Ureter (tissue), 1 donor: ENCODE results near the gene SLC17A9. TPM values are rescaled to one million over a fixed set of nuclear protein-coding genes. Genes with fewer than 3 reads are reported as not detected.

Experiments
- DNase-seq: peaks from one replicate; pipeline ENCODE4 v3.0.0-alpha.2; 2020; ENCODE audit warnings: low spot score
- total RNA-seq: library from RNA; stranded (reverse); gene quantifications from one replicate; pipeline ENCODE4 v1.2.4, GENCODE V29; 2023
- donor health status: DM: yes; HTN: yes; CAD: no.

The SLC17A9 gene
- total RNA-seq, 1 donor from 2014 or later = 10.1 TPM

- DNase-seq = no peak
Measured at GRCh38 chr20:62968378-62969178, 16.1 kb downstream of the SLC17A9 start.

- no peak for DNase-seq
Measured at GRCh38 chr20:62969179-62969760, 16.8 kb downstream of the SLC17A9 start.

DNA sequence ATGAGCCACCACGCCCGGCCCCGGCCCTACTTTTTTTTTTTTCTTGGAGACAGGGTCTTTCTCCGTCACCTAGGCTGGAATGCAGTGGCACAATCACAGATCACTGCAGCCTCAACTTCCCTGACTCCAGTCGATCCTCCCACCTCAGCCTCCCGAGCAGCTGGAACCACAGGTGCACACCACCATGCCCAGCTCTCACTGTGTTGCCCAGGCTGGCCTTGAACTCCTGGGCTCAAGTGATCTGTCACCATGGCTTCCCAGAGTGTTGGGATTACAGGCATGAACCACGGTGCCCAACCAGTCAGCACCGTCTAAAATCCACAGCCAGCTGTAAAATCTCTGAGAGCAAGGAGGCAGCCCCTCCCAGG, 17.4 kb downstream of the SLC17A9 start:
- DNase-seq = no peak

DNA sequence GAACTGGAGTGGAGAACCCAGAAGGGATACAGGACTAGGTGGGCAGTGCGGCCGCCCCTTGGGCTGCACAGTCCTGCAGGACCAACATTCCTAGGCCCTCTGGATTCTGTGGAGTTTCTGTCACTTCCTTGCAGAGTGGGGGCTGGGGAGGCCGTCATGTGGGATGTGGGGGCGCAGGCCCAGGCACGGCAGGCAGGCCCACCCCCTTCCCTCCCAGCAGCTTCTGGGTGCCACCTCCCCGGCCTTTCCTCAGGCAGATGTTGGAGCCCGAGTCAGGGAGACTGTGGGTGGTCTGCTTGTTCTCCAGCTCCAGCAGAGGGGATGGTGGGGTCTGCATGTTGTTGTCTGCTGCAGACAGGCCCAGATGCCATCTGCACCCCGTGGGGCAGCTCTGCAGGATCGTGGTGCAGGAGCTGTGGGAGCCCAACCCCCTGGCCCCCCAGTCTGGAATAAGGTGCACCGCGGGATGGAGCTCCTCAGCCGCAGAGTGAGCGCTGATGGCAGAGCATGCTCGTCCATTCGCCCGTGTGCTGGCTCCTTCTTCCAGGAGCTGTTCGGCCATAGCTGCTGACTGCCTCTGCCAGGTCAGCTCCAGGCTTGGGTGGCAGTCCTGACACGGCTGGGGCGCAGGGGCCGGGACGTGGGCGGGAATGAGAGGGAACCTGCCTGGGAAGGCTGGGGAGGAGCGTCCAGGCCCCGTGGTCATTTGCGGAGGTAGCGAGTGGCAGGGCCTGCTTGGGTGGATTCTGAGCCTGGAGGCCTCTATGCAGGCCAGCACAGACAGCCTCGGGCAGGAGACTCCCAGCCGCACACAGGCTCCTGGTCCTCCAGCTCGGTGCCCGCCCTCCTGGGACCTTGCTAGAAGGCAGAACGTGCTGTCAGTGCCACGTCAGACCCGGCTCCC, 18.1 kb downstream of the SLC17A9 start:
- DNase-seq = no peak

DNA sequence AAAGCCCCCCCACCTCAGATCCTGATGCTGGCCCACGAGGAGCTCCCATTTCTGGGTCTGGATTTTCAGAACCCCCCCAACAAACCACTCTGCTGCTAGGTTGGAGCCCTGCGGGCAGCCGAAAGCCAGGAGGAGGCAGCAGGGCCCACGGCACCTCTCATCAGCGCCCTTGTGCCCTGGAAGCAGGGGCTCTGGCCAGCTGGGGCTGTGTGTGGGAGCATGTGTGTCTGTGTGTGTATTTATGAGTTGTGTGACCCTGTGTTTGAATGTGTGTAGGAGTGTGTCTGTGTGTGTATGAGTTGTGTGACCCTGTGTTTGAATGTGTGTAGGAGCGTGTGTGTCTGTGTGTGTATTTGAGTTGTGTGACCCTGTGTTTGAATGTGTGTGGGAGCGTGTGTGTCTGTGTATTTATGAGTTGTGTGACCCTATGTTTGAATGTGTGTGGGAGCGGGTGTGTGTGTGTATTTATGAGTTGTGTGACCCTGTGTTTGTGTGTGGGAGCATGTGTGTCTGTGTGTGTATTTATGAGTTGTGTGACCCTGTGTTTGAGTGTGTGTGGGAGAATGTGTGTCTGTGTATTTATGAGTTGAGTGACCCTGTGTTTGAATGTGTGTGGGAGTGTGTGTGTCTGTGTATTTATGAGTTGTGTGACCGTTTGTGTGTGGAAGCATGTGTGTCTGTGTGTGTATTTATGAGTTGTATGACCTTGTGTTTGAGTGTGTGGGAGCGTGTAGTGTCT, 18.9 kb downstream of the SLC17A9 start:
- DNase-seq = no peak

DNA sequence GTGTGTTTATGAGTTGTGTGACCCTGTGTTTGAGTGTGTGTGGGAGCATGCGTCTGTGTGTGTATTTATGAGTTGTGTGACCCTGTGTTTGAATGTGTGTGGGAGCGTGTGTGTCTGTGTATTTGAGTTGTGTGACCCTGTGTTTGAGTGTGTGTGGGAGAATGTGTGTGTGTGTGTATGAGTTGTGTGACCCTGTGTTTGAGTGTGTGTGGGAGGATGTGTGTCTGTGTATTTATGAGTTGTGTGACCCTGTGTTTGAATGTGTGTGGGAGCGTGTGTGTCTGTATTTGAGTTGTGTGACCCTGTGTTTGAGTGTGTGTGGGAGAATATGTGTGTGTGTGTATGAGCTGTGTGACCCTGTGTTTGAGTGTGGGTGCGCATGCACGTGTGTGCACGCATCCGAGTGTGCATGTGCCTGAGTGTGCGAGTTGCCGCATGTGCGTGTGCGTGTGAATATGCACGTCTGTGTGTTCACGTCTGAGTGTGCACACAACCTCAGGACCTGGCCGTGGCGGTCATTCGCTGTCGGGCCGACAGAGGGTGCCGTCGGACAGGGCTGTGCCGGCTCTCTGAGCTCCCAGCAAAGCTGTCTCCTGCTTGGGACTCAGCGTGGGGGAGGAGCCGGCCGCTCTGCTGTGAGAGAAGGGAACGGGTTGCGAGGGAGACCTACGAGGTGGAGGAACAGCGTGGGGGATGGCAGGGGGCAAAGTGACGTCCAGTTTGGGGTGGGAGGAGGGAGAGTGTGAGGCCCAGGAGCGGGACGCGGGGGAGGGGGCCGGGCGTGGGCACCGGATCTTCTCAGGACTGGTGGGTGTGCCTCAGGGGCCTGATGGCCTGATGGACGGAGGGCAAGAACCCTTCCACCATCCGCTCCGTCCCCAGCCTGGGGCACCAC, 19.7 kb downstream of the SLC17A9 start:
- DNase-seq = peak; percentile 88

GRCh38 chr20:62972845-62973745, 20.6 kb downstream of the SLC17A9 start:
- DNase-seq = no peak

DNA sequence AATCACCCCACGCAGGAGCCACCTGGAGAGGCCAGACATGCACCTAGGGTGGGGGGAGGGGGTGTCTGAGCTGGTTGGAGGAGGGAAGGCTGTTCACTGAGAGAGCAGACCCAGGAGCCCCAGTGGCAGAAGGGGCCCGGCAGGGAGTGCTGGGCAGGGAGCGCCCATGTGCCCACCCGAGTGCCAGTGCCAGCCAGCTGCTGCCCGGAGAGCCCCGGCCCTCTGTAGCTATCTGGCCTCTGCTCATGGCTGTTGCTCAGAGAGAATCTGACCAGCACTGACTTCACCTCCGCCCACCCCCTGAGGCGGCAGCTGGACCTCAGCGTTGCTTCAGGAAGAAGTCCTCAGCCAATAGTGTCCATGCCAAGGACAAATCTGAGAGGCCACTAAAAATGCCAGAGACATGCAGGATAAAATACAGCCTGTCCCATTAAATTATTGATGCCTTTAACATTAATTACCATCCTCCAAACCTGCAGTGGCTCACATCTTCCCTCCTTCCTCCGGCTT, 22.8 kb downstream of the SLC17A9 start:
- no peak for DNase-seq

DNA sequence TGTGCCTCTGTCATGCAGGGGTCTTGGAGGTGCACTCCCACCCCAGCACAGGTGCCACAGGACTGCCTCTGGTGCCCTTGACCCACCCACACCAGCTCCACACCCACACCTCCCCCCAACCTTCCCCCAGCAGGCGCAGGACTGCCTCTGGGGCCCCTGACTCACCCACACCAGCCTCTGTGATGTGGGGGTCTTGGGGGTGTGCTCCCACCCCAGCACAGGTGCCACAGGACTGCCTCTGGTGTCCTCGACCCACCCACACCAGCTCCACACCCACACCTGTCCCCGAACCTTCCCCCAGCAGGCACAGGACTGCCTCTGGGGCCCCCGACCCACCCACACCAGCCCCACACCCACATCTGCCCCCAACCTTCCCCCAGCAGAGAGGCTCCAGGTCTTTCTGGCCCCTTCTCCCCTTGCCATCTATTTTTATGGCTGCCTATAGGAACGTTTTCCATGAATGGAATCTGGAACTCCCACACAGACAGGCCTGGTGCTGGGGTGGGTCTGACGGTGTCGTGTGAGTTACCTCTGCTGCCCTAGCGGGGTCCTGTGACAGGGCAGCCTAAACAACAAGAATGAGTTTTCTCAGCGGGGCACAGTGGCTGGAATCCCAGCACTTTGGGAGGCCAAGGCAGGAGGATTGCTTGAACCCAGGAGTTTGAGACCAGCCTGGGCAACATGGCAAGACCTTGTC, 23.5 kb downstream of the SLC17A9 start:
- DNase-seq = no peak

GRCh38 chr20:62976886-62977285, 24.4 kb downstream of the SLC17A9 start:
- no peak for DNase-seq

GRCh38 chr20:62977613-62978560, 25.4 kb downstream of the SLC17A9 start:
- DNase-seq = no peak

DNA sequence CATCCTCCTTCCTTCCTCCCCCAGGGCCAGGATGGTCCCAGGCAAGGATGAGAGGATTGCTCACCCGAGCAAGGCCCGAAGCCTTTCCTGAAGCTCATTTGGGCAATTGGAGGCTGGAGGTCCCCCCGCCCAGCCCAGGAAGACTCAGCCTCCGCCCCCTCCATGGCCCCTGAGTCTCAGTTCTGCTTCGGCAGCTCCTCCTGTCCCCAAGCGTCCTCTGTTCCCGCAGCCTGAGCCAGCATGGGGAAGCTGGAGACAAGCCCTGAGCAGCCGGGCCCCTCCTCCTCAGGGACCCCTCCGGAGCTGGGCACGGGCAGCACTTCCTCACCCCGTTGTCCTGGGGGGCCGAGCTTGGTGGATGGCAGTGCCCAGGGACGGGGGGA, 26.0 kb downstream of the SLC17A9 start:
- no peak for DNase-seq

GRCh38 chr20:62979310-62979709, 26.8 kb downstream of the SLC17A9 start:
- no peak for DNase-seq

DNA sequence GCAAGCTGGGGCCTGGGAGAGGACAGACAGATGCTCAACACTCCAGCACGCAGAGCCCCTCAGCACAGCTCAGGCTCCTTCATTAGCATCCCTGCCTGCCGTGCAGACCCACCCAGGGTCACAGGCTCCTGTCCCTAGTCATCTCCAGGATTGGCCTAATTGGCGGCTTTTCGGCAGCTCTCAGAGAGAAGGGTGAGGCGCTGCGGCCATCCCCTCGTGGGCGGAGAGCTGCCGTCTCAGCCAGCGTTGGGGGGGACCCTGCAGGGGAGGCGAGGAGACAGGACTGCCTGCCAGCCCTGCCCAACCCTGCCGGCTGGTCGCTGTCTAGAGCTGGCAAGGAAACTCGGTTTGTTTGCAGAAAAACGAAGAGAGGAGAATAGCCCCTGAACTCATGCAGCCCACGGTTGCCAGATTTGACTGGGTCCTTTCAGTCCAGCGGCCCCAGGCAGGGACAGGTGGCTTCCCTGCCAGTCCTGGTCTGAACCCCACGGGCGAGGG, 27.4 kb downstream of the SLC17A9 start:
- DNase-seq = no peak

DNA sequence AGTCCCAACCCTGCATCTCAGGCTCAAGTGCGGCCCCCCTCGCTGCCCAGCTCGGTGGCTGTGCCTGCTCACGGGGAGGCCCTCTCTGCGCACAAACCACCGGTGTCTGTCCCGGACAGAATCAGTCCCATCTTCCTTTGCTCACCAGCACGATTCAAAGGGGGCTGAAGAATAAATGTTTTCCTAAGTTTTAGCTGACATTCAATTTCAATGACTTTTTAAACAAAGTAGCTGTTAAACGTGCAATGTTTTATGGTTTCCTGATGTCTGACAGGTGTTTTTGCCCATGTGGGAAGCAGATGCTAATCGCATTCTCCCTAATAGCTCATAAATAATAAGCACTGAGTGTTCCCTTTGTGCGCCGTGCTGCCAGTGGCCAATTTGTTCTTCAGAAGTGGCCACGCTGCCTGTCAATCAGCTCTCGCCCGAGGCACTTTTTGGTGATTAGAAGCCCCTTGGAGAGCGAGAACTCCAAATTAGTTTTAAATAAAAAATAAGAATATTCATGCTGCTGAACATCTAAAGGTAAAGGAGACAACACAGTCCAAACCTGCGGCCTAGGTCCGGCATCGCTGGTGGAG, 28.0 kb downstream of the SLC17A9 start:
- no peak for DNase-seq

DNA sequence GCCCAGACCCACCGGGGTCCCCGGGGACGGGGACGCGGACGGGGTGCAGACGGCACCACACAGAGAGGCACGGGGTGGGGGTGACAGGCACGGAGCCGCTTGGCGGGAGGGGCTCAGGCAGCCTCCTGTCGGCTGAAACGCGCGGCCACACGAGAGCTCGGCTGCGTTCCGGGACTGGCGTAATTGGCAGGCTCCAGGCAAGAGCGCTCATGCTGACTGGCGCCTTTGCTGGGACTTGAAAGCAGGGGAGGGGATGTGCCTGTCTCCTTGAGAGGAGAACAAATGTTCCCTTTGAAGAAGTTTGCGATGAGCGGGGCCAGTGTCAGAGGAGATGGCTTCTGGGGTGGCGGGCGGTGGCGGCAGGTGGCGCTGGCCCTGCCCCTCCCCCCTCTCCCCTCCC, 28.5 kb downstream of the SLC17A9 start:
- no peak for DNase-seq
